HepG2 (cell line): ENCODE data around the gene MIA. TPM values are rescaled to one million over a fixed set of nuclear protein-coding genes. Genes with fewer than 3 reads are reported as not detected.

ENCODE experiments used
- HNF4A ChIP-seq: sonication (generic); formaldehyde crosslinking; IDR thresholded peaks from 2 replicates; pipeline ENCODE4 v1.4.0; 2020; ENCODE audit warnings: missing genetic modification reagents
- KLF13 ChIP-seq: sonication (generic); formaldehyde crosslinking; IDR thresholded peaks from 2 replicates; pipeline ENCODE4 v1.4.0; 2020; ENCODE audit warnings: mild to moderate bottlenecking, missing genetic modification reagents
- SSRP1 ChIP-seq: IDR thresholded peaks from 2 replicates; pipeline ENCODE4 v1.6.1; 2016; ENCODE audit warnings: control low read depth
- TEAD3 ChIP-seq: optimal IDR thresholded peaks from 2 replicates; pipeline ENCODE3; 2016; ENCODE audit warnings: borderline replicate concordance
- UBTF ChIP-seq: sonication (generic); formaldehyde crosslinking; IDR thresholded peaks from 2 replicates; pipeline ENCODE4 v1.4.0; 2020; ENCODE audit warnings: mild to moderate bottlenecking, missing genetic modification reagents
- ZBTB39 ChIP-seq: sonication (generic); formaldehyde crosslinking; IDR thresholded peaks from 2 replicates; pipeline ENCODE4 v1.5.0; 2020; ENCODE audit warnings: missing genetic modification reagents
- ZFY ChIP-seq: sonication (generic); formaldehyde crosslinking; IDR thresholded peaks from 2 replicates; pipeline ENCODE4 v1.4.0; 2020; ENCODE audit warnings: missing genetic modification reagents
- ZNF562 ChIP-seq: sonication (generic); formaldehyde crosslinking; IDR thresholded peaks from 2 replicates; pipeline ENCODE4 v1.8.0; 2022; ENCODE audit warnings: missing genetic modification reagents, borderline replicate concordance
- ZNF644 ChIP-seq: IDR thresholded peaks from 2 replicates; pipeline ENCODE4 v1.6.1; 2016; ENCODE audit warnings: low read depth
- ZNF687 ChIP-seq: sonication (generic); formaldehyde crosslinking; IDR thresholded peaks from 2 replicates; pipeline ENCODE4 v1.5.1; 2020; ENCODE audit warnings: mild to moderate bottlenecking, missing genetic modification reagents, moderate library complexity
- ZNF75D ChIP-seq: sonication (generic); formaldehyde crosslinking; IDR thresholded peaks from 2 replicates; pipeline ENCODE4 v1.8.1; 2023; ENCODE audit warnings: missing genetic modification reagents, mild to moderate bottlenecking, borderline replicate concordance
- polyA plus RNA-seq, 8 experiments: library from polyadenylated mRNA; depleted of rRNA in 3 of 8; stranded (reverse) in 7 of 8; unstranded in 1 of 8; fragments of >200 nt; fragmentation: Illumina TruSeq in 4 of 8; extraction: Trizol in 4 of 8; gene quantifications; 2 replicates each; pipeline versions ENCODE4 v1.2.1 to v1.2.3, GENCODE V29; 2011 to 2016; ENCODE audit warnings: low read depth in 4 of 8, missing spikeins in 1 of 8, mixed read lengths in 1 of 8; ENCODE audit not compliant: insufficient read depth in 1 of 8
- total RNA-seq, 5 experiments: library from RNA; depleted of rRNA; stranded (reverse); fragments of >200 nt; fragmentation: Illumina TruSeq; extraction: Trizol; gene quantifications; 2 replicates each; pipeline ENCODE4 v1.2.3, GENCODE V29; 2016; ENCODE audit warnings: low read depth in 1 of 5
- TF ChIP-seq, protein P1 (sequence below): sonication (generic); formaldehyde crosslinking; conservative IDR thresholded peaks from 2 replicates; pipeline ENCODE4 v1.8.1; 2023; ENCODE audit warnings: missing genetic modification reagents
- TF ChIP-seq, protein P2 (sequence below): sonication (generic); formaldehyde crosslinking; IDR thresholded peaks from 2 replicates; pipeline ENCODE4 v1.9.0; 2022; ENCODE audit warnings: low read depth, missing genetic modification reagents

MIA gene
- total and polyA plus RNA-seq, 2 of the 13 experiments (the other 11 are each of a cell fraction or from before 2014, with no cell fraction given), result 0.61 TPM; not detected in 1

GRCh38 chr19:40803857-40804782 lies 28.8 kb downstream of the MIA start (continued):
- TF ChIP-seq UBTF, result 0 out of 2 replicates have a peak, but pooled peaks have one; percentile 28
- TF ChIP-seq HNF4A (CRISPR knock-in tag), result peak; percentile 64
- TF ChIP-seq ZNF562 (CRISPR knock-in tag), result no peak
- 0 out of 2 replicates have a peak, but pooled peaks have one; percentile 47 for TF ChIP-seq ZNF644 (CRISPR knock-in tag)
- TF ChIP-seq KLF13 (CRISPR knock-in tag), result no peak
- TF ChIP-seq, protein P1, sequence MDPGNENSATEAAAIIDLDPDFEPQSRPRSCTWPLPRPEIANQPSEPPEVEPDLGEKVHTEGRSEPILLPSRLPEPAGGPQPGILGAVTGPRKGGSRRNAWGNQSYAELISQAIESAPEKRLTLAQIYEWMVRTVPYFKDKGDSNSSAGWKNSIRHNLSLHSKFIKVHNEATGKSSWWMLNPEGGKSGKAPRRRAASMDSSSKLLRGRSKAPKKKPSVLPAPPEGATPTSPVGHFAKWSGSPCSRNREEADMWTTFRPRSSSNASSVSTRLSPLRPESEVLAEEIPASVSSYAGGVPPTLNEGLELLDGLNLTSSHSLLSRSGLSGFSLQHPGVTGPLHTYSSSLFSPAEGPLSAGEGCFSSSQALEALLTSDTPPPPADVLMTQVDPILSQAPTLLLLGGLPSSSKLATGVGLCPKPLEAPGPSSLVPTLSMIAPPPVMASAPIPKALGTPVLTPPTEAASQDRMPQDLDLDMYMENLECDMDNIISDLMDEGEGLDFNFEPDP, result 0 out of 2 replicates have a peak, but pooled peaks have one; percentile 71
- TF ChIP-seq, protein P2, sequence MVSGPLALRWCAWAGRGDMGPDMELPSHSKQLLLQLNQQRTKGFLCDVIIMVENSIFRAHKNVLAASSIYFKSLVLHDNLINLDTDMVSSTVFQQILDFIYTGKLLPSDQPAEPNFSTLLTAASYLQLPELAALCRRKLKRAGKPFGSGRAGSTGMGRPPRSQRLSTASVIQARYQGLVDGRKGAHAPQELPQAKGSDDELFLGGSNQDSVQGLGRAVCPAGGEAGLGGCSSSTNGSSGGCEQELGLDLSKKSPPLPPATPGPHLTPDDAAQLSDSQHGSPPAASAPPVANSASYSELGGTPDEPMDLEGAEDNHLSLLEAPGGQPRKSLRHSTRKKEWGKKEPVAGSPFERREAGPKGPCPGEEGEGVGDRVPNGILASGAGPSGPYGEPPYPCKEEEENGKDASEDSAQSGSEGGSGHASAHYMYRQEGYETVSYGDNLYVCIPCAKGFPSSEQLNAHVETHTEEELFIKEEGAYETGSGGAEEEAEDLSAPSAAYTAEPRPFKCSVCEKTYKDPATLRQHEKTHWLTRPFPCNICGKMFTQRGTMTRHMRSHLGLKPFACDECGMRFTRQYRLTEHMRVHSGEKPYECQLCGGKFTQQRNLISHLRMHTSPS (CRISPR knock-in tag), result peak; percentile 30; the same call in 1 of the 2 replicates
- peak; percentile 46 for TF ChIP-seq ZNF687 (CRISPR knock-in tag)
- TF ChIP-seq TEAD3, result peak; percentile 10
- TF ChIP-seq ZNF75D (CRISPR knock-in tag), result no peak
- TF ChIP-seq SSRP1 (CRISPR knock-in tag), result no peak
- peak; percentile 48; the same call in 1 of the 2 replicates for TF ChIP-seq ZFY (CRISPR knock-in tag)
- TF ChIP-seq ZBTB39 (CRISPR knock-in tag), result 0 out of 2 replicates have a peak, but pooled peaks have one; percentile 51
